GM10248 (cell line): ENCODE results near the gene TOR4A.

Source experiments
- CTCF ChIA-PET: fragments of 300-600 bp; sonication (Branson Sonifier 250); formaldehyde crosslinking; extraction: SDS; loops from one replicate; lab custom pipeline; 2021; ENCODE audit warnings: antibody characterized with exemption; lab: Yijun Ruan, JAX
- POLR2A ChIA-PET: fragments of 350-650 bp; sonication (Branson Sonifier 250); formaldehyde crosslinking; extraction: SDS; loops from one replicate; lab custom pipeline; 2020; ENCODE audit warnings: antibody characterized with exemption; lab: Yijun Ruan, JAX
- DNase-seq: peaks from one replicate; pipeline ENCODE4 v3.0.0; 2012; ENCODE audit errors: extremely low spot score
- TF ChIP-seq, protein P1 (sequence below): IDR thresholded peaks from 2 replicates; pipeline ENCODE4 v1.5.1; 2012; ENCODE audit warnings: mild to moderate bottlenecking, low read depth; ENCODE audit errors: extremely low read depth, missing control alignments, control extremely low read depth

Gene TOR4A

GRCh38 chr9:137308057-137308619 is 30.6 kb downstream of the TOR4A start:
- ChIA-PET CTCF (interaction anchor here (1.4 kb wide), 1 partner anchor 14 kb away, joined by 3 read pairs; no protein-coding TSS in a partner anchor), POLR2A (interaction anchor here (0.7 kb wide), 1 partner anchor 86 kb away, joined by 5 read pairs; no protein-coding TSS in a partner anchor)
- no peak for DNase-seq
- TF ChIP-seq, protein P1, sequence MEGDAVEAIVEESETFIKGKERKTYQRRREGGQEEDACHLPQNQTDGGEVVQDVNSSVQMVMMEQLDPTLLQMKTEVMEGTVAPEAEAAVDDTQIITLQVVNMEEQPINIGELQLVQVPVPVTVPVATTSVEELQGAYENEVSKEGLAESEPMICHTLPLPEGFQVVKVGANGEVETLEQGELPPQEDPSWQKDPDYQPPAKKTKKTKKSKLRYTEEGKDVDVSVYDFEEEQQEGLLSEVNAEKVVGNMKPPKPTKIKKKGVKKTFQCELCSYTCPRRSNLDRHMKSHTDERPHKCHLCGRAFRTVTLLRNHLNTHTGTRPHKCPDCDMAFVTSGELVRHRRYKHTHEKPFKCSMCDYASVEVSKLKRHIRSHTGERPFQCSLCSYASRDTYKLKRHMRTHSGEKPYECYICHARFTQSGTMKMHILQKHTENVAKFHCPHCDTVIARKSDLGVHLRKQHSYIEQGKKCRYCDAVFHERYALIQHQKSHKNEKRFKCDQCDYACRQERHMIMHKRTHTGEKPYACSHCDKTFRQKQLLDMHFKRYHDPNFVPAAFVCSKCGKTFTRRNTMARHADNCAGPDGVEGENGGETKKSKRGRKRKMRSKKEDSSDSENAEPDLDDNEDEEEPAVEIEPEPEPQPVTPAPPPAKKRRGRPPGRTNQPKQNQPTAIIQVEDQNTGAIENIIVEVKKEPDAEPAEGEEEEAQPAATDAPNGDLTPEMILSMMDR: no peak

DNA sequence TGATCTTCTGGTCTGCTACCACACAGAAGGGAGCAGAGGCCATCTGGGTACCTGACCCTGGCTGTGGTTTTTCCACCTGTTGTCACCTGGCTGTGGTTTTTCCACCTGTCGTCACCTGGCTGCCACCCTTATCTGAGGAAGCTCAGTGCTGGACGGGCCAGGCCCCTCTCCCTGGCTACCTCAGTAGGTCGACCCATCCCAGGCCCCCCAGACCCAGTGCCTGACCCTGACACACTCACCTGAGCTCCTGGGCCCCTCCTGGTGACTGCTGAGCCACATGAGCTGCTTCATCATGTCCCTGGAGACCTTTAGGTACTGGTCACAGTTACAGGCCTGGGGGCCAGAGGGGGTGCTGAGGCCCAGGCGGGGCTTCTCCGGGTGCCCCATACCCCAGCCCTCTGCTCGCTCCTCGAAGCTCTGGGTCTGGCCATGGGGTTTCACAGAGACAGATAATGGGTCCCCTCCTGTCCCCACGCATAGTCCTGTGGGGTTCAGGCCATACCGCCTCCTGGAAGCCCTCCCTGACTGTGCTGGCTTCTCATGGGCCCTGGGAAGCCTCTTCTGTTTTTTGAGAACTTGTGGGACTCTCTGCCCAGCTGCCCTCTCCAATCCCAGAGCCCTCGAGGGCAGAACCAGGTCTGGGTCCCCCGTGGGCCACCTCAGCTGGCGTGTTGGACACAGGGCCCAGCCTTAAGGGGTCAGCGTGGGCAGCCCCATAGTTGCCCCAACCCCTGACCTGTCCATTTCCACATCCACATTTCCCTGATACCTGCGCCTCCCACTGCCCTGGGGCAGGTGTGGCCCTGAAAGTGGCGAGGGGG is 32.1 kb downstream of the TOR4A start:
- CTCF ChIA-PET: interaction anchor here (0.6 kb wide), 1 partner anchor 11 kb away, joined by 3 read pairs; no protein-coding TSS in a partner anchor
- TF ChIP-seq, protein P1: no peak
- POLR2A ChIA-PET: no interaction called here
- no peak for DNase-seq

DNA sequence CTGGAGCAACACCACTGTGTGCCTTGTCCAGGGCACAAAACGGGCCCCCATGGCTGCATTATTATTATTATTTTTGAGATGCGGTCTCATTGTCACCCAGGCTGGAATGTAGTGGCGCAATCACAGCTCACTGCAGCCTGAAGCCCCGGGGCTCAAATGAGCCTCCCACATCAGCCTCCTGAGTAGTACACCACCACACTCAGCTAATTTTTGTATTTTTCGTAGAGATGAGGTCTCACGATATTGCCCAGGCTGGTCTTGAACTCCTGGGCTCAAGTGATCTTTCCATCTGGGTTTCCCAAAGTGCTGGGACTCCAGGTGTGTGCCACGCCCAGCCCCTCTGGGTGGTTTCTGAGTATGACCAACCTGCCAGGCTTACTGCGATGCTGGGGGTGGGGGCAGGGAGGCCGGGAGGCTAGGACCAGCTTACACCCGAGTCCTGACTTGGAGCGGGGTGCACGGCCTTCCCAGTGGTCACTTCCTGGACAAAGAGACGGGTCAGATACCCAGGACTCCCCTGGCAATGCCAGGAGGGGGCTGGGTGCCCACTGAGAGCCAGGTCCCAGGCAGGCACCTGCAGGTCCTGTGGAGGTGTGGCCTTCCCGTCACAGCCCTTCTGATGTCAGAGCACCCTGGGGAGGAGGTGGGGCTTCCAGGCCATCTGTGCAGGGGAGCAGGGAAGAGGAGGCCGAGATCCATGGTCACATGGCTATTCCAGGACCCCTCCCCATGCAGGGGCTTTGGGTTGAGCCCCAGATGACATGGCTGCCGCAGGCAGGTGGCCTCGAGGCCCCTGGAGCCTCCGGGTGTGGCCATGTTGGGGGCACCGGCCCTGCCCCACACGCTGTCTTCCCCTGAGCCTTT is 32.9 kb downstream of the TOR4A start:
- ChIA-PET POLR2A (interaction anchor here (0.5 kb wide), 1 partner anchor 17 kb away, joined by 6 read pairs; no protein-coding TSS in a partner anchor), CTCF (interaction anchor here (1.0 to 1.1 kb wide), 2 partner anchors 9 to 281 kb away, joined by 3 to 5 read pairs; partner anchors contain the start of gene NRARP)
- TF ChIP-seq, protein P1: no peak
- DNase-seq: no peak

- DNase-seq: no peak
- TF ChIP-seq, protein P1: no peak
- CTCF ChIA-PET: interaction anchor here (1.0 to 1.1 kb wide), 2 partner anchors 10 to 282 kb away, joined by 3 to 5 read pairs; partner anchors contain the start of gene NRARP
- POLR2A ChIA-PET: interaction anchor here (0.5 kb wide), 1 partner anchor 18 kb away, joined by 6 read pairs; no protein-coding TSS in a partner anchor
Measured at GRCh38 chr9:137311171-137311985, 33.9 kb downstream of the TOR4A start.

DNA sequence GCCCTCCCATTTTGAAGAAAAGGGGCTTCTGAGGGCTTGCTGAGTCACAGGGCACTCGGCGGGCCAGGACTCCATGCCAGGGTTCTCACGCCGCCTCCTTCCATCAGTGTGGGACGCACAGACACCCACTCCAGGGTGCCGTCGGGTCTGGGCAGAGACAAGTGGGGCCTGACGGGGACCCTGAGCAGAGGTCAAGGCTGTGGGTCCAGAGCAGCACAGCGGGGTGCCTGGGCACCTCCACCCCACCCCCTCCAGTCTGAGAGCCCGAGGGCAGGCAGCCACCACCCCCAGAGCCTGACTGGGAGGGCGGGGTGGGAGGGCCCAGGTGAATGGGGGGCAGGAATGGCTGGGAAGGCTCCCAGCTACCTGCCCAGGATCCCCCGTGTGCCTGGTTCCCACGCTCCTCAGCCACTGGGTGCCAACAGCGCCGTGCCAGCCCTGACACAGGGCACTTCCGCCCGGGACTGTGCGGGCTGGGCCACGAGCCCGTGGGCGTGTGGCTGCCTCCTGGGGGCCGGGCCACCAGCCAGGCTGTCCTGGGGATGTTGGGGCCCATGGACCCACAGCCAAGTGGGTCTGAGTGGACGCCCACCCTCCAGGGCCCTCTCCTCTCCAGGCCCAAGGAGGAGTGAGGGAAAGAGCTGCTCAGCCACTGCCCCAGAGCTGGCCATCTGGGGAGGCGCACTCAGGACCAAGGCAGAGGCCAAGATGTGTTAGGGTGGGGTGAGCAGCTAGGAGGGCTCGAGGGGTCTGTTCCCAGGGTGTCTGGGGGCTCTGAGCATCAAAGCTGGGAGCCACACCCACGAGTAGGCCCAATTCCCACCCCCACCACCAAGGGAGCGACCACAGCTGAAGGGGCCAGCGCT is 34.7 kb downstream of the TOR4A start:
- TF ChIP-seq, protein P1: no peak
- ChIA-PET CTCF (interaction anchor here (1.5 to 2.4 kb wide), 2 partner anchors 9 to 111 kb away, joined by 4 to 21 read pairs; partner anchors contain the start of genes EXD3, NOXA1 and NRARP), POLR2A (no interaction called here)
- DNase-seq: no peak
